ENCODE data around the gene TOMM7.

The TOMM7 gene

GRCh38 chr7:22822486-22823141 lies at the start of gene TOMM7:
TSS of gene TOMM7 (minus strand) at chr7:22822849. CDS start at chr7:22822779, 70 bp downstream.
- DNase-seq = peak; percentile 98

DNA sequence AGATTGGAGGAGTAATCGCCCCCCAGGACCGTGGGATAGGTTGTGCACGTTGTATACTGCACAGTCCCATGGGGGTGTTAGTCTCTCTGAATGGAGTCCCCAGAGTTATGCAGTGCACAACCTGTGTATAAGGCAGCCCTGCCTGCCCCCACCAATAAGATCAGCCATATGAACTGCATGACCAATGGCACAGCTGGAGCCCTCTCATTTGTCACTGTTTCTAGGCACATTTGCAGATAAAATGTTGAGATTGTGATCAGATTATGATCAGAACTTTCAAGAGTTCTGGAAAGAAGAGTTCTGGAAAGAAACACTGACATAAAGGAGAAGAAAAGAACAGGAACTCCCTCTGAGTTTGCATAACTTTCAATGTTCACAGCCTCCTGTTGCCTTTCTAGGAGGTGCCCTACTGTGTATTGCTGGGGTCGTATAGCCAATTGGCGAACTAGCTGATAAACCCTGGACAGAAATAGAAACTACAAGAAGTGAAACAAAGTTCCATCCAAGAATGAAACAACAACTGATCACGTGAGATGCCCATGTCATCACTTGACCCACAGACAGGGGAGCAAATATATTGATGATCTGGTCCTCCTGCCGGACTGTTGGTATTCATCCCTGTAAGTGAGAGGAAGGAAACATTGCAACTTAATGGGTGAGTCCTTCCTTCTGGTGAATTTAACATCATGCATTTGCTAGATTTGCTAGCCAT lies 49.6 kb upstream of the TOMM7 start:
- DNase-seq = no peak

DNA sequence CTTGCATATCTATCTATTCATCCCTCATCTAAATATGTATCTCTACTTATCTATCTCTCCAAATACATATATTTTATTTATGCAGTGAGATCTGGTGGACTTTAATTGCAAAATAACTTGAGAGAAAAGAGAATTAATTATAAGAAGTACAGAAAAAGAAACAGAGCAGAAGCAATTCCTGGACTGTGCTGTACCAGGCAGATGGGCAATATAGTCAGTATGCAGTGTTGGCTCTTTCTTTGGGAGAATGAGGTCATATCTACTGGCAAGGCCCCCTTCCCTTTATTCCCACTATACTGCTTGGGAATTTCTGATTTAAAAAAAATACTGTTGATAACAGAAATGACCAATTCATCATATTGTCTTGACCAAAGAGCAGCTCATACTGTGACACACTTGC lies 49.0 kb upstream of the TOMM7 start:
- DNase-seq = no peak

GRCh38 chr7:22868509-22868908 lies 45.9 kb upstream of the TOMM7 start:
- DNase-seq = no peak

DNA sequence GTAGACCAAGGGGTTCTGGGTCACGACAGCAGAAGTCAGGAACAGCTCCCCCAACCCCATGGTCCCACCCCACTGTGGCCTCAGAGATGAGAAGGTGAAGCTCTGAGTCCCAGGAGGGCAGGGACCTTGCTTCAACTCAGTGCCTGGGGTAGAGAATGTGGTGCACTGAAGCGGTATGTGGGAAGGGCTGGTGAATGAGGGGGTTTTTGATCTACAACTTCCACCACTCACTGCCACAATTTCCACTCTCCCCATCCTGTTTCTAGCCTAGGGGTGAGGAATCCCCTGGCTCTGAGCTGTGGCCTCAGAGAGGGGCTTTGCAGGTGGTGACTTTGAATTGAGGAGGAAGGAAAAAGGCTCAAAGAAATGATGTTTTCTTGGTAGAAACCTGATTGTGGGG lies 44.9 kb upstream of the TOMM7 start:
- DNase-seq = no peak

- DNase-seq = no peak
These were observed 44.4 kb upstream of the TOMM7 start for GRCh38 chr7:22867003-22867402.

- DNase-seq = no peak
These were observed 42.9 kb upstream of the TOMM7 start for GRCh38 chr7:22865602-22865960.

- DNase-seq = peak; percentile 41
These were observed 42.4 kb upstream of the TOMM7 start for GRCh38 chr7:22864855-22865601.

DNA sequence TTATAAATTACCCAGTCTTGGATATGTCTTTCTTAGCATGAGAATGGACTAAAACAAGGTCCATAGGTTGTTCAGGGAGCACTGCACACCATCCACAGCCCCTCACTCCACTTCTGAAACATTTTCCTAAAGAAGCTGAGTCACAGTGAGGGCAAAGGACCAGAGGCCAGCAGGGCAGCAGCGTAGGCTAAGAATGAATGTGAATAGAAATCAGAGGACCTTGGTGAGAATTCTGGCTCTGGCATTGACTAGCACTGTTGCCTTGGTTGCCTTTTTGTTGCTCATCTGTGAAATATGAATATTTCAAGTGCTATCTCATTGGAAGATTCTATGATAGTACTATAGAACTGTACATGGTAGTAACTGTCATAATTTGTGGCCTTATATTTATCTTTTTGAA lies 41.7 kb upstream of the TOMM7 start:
- DNase-seq = no peak

GRCh38 chr7:22863156-22863899 lies 40.7 kb upstream of the TOMM7 start:
- no peak for DNase-seq

GRCh38 chr7:22861576-22861975 lies 38.9 kb upstream of the TOMM7 start:
- no peak for DNase-seq

DNA sequence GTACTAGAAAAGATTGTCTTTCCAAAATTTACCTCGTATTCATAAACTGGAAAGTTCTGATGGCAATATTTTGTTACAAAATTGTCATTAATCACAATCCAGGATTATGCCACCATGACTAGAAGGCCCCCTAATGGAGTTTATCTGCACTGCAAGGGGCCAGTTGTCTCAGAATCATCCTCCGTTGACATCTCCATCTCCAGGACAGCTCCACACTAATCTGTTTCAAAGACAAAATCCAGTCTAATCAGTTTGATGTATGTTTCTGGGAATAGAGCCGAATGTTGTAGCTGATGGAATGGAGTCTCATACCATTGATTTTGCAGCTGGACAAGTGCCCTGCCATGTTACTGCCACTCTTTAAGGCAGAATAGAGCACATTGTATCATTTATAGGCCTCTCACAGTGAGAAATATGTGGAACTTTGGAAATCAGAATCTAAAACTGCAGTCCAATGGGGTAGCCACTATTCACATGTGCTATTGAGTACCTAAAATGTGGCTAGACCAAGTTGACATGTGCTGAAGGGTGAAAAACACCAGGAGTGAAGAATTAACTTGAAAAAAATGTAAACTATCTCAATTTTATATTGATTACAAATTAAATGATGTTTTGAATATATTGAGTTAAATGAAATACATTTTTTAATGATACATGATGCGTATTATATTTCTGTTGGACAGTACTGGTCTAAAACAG lies 38.3 kb upstream of the TOMM7 start:
- DNase-seq = no peak

GRCh38 chr7:22860337-22860736 lies 37.7 kb upstream of the TOMM7 start:
- no peak for DNase-seq

DNA sequence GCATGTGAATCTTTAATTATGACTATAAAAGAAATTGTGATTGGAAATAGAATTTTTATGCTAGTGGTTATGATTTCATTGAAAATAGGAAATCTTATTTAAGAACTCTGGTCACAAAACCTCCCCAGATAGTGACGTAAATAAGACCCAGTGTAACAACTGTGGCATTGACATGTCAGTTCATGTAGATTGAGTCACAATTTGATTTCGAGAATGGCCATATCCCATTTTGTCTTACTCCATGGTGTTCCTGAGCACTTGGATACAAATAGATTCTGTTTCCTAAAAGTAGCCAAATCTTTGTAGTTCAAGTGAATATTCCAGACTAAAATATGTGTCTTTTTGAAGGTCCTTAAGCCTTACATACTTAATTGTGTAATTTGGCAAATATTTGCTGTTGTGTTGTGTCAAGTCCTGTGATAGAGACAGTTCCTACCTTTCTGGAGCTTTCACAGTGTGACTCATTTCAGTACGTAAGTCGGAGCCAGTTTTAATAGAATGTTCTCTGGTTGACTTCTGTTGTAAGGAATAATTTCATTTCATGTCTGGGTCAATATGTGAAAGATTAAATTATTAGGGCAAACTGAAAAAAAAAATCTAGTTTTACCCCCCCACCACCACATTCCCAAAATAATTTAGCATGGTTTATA lies 37.1 kb upstream of the TOMM7 start:
- DNase-seq = no peak

GRCh38 chr7:22858640-22859561 lies 36.3 kb upstream of the TOMM7 start:
- DNase-seq = no peak

GRCh38 chr7:22858274-22858639 lies 35.6 kb upstream of the TOMM7 start:
- no peak for DNase-seq

DNA sequence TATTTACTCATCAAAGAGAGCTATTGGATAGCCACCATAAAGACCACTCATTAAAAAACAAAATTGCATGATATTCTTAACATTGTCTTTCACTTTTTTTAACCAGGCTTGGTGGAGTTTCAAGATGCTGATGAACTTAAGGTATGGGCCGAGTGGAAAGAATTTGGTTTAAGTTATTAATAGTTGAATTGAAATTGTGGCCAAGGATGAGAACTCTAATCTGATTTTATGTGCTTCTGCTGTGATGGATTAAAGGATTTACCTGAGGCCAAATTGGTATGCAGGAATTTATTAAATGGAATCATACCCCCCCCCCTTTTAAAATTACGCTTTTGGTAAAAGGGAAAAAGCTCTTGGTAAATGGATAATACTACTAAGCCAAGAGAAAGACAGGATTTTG lies 33.8 kb upstream of the TOMM7 start:
- DNase-seq = no peak

DNA sequence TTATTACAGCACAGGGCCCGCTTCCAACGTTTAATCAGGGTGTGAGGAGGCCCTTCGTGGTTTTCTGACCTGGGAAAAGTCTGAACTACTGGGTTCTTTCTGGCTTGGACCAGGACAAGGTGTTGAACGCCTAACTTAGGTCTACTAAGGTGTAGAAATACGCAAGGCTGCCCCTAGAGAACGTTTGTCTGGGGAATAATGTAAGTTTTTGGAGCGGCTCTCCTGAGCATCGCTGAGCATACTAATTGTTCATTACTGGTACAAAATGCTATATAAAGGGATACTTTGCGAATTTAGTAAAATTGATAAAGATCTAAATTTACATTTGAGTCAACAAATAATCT lies 32.4 kb upstream of the TOMM7 start:
- DNase-seq = no peak

GRCh38 chr7:22854158-22855048 lies 31.8 kb upstream of the TOMM7 start:
- peak; percentile 55 for DNase-seq

GRCh38 chr7:22853674-22854157 lies 31.1 kb upstream of the TOMM7 start:
- DNase-seq = peak; percentile 39
